HCT116 (cell line): ENCODE results near the gene TLE3. TPM values are rescaled to one million over a fixed set of nuclear protein-coding genes. Genes with fewer than 3 reads are reported as not detected.

Experiments used
- ATAC-seq: fragments of 200-7000 bp; cut with Tn5 transposase; 2 replicates; pipeline ENCODE4 v1.9.1; 2020; ENCODE audit warnings: mild to moderate bottlenecking, moderate library complexity
- BruUV-seq: library from RNA; stranded (reverse); fragments of 400-500 nt; replicated peaks from 2 replicates; lab custom pipeline; 2021; lab: Mats Ljungman, UMichigan
- CTCF ChIA-PET: fragments of 300-600 bp; sonication (Branson Sonifier 250); formaldehyde crosslinking; loops from one replicate; lab custom pipeline; 2021; ENCODE audit warnings: antibody characterized with exemption; lab: Charles Lee
- POLR2A ChIA-PET: fragments of 300-600, 350-600 bp; sonication (Branson Sonifier 250); formaldehyde crosslinking; loops from one replicate; lab custom pipeline; 2021; ENCODE audit warnings: antibody characterized with exemption; lab: Charles Lee
- RAD21 ChIA-PET, 2 experiments: fragments of 300-600 bp; sonication (Branson Sonifier 250); formaldehyde crosslinking; loops; one replicate each; lab custom pipeline; 2023; ENCODE audit warnings: low total read pairs in 2 of 2; ENCODE audit not compliant: uncharacterized antibody in 2 of 2, unreplicated experiment in 2 of 2, low non-redundant PET in 1 of 2; lab: Charles Lee
- DNase-seq: peaks from one replicate; pipeline ENCODE4 v3.0.0-alpha.2; 2010; ENCODE audit warnings: low read depth, low spot score
- H2AFZ ChIP-seq: fragments of 200-600 bp; shearing (Covaris generic), sonication (generic); 2 replicates; pipeline ENCODE4 v1.6.1; 2017; ENCODE audit warnings: low read depth, mixed run types, mixed read lengths, antibody characterized with exemption, low read length; ENCODE audit not compliant: poor library complexity, severe bottlenecking
- H3K27ac ChIP-seq: 2 replicates; pipeline ENCODE4 v1.5.1; 2012; ENCODE audit warnings: low read depth, low read length
- H3K27me3 ChIP-seq: fragments of 200-600 bp; sonication (generic); 2 replicates; pipeline ENCODE4 v1.6.1; 2016; ENCODE audit warnings: mixed run types, low read length, mixed read lengths; ENCODE audit not compliant: insufficient read depth
- H3K36me3 ChIP-seq, 2 experiments: fragments of 200-500 bp in 1 of 2; fragments of 200-600 bp in 1 of 2; sonication (Bioruptor generic) in 1 of 2; sonication (generic) in 1 of 2; 2 replicates each; pipeline versions ENCODE4 v1.5.1 to v1.6.1; 2014 to 2016; ENCODE audit warnings: low read length in 2 of 2, inconsistent platforms in 1 of 2, mixed read lengths in 1 of 2, mixed run types in 1 of 2; ENCODE audit not compliant: insufficient read depth in 2 of 2, control insufficient read depth in 1 of 2
- H3K4me1 ChIP-seq, 2 experiments: fragments of 200-600 bp in 1 of 2; sonication (generic) in 1 of 2; 2 replicates each; pipeline versions ENCODE4 v1.5.1 to v1.6.1; 2012 to 2017; ENCODE audit warnings: low read length in 2 of 2, inconsistent platforms in 1 of 2, mild to moderate bottlenecking in 1 of 2, mixed read lengths in 1 of 2, mixed run types in 1 of 2, moderate library complexity in 1 of 2; ENCODE audit not compliant: insufficient read depth in 2 of 2, control insufficient read depth in 1 of 2
- H3K4me2 ChIP-seq: fragments of 200-600 bp; sonication (generic); 2 replicates; pipeline ENCODE4 v1.6.1; 2017; ENCODE audit warnings: mixed run types, low read length, mixed read lengths
- H3K4me3 ChIP-seq, 2 experiments: fragments of 200-600 bp in 1 of 2; sonication (generic) in 1 of 2; replicated peaks in 1 of 2; 2 replicates each; pipeline ENCODE4 v1.5.1; 2011 to 2016; ENCODE audit warnings: low read length in 2 of 2, control low read depth in 1 of 2, low read depth in 1 of 2, mild to moderate bottlenecking in 1 of 2, mixed read lengths in 1 of 2, mixed run types in 1 of 2
- H3K79me2 ChIP-seq: fragments of 200-600 bp; sonication (generic); 2 replicates; pipeline ENCODE4 v1.6.1; 2017; ENCODE audit warnings: mild to moderate bottlenecking, mixed run types, low read length, moderate library complexity, mixed read lengths; ENCODE audit not compliant: insufficient read depth
- H3K9ac ChIP-seq: fragments of 200-600 bp; sonication (generic); 2 replicates; pipeline ENCODE4 v1.6.1; 2016; ENCODE audit warnings: low read length, mixed read lengths
- H3K9me2 ChIP-seq: fragments of 200-600 bp; sonication (generic), shearing (Covaris generic); 2 replicates; pipeline ENCODE4 v1.6.1; 2017; ENCODE audit warnings: mixed run types, mild to moderate bottlenecking, moderate library complexity; ENCODE audit not compliant: insufficient read depth
- H3K9me3 ChIP-seq, 2 experiments: fragments of 200-500 bp in 1 of 2; fragments of 200-600 bp in 1 of 2; sonication (Bioruptor generic) in 1 of 2; sonication (generic) in 1 of 2; 2 replicates each; pipeline ENCODE4 v1.6.1; 2014 to 2017; ENCODE audit warnings: low read length in 2 of 2, mixed read lengths in 2 of 2, inconsistent platforms in 1 of 2, low read depth in 1 of 2, mild to moderate bottlenecking in 1 of 2, mixed run types in 1 of 2, moderate library complexity in 1 of 2; ENCODE audit not compliant: control insufficient read depth in 1 of 2, insufficient read depth in 1 of 2
- H4K20me1 ChIP-seq: fragments of 200-600 bp; sonication (generic), shearing (Covaris generic); 2 replicates; pipeline ENCODE4 v1.6.1; 2017; ENCODE audit warnings: mixed run types, mild to moderate bottlenecking, moderate library complexity; ENCODE audit not compliant: insufficient read depth
- CBX3 ChIP-seq: IDR thresholded peaks from 2 replicates; pipeline ENCODE4 v1.6.1; 2012; ENCODE audit warnings: low read depth
- CEBPB ChIP-seq: IDR thresholded peaks from 2 replicates; pipeline ENCODE4 v1.6.1; 2012; ENCODE audit warnings: low read depth
- EZH2 ChIP-seq: fragments of 200-600 bp; sonication (generic); IDR thresholded peaks from 2 replicates; pipeline ENCODE4 v1.6.1; 2017; ENCODE audit warnings: antibody characterized with exemption, mixed run types
- EZH2phosphoT487 ChIP-seq: fragments of 200-600 bp; IDR thresholded peaks from 2 replicates; pipeline ENCODE4 v1.6.1; 2018; ENCODE audit warnings: antibody characterized with exemption, borderline replicate concordance
- FOSL1 ChIP-seq: IDR thresholded peaks from 2 replicates; pipeline ENCODE4 v1.6.1; 2012; ENCODE audit warnings: low read depth
- POLR2AphosphoS5 ChIP-seq: IDR thresholded peaks from 2 replicates; pipeline ENCODE4 v1.6.1; 2011; ENCODE audit warnings: mild to moderate bottlenecking, low read depth, low read length, moderate library complexity
- SIN3A ChIP-seq: IDR thresholded peaks from 2 replicates; pipeline ENCODE4 v1.6.1; 2012; ENCODE audit warnings: low read depth
- SP1 ChIP-seq: IDR thresholded peaks from 2 replicates; pipeline ENCODE4 v1.6.1; 2012; ENCODE audit warnings: low read depth
- SRF ChIP-seq: IDR thresholded peaks from 2 replicates; pipeline ENCODE4 v1.6.1; 2012; ENCODE audit warnings: low read depth
- TCF7L2 ChIP-seq: IDR thresholded peaks from 2 replicates; pipeline ENCODE4 v1.7.0; 2011; ENCODE audit warnings: borderline replicate concordance, inconsistent platforms; ENCODE audit not compliant: insufficient read depth, insufficient read length; ENCODE audit errors: extremely low read depth
- YY1 ChIP-seq: IDR thresholded peaks from 2 replicates; pipeline ENCODE4 v1.6.1; 2011; ENCODE audit warnings: low read length, low read depth, moderate library complexity, mild to moderate bottlenecking; ENCODE audit not compliant: insufficient replicate concordance; ENCODE audit errors: extremely low read depth
- ZNF274 ChIP-seq: fragments of 200-500 bp; sonication (Bioruptor generic); IDR thresholded peaks from 2 replicates; pipeline ENCODE4 v1.6.1; 2014; ENCODE audit warnings: mild to moderate bottlenecking, low read depth, low read length, inconsistent platforms
- intact Hi-C: fragments of 100-400 bp; cut with micrococcal nuclease; formaldehyde crosslinking; loops from 2 replicates; pipeline ENCODE4 v1.10.0; 2022
- total RNA-seq: library from RNA; stranded (reverse); gene quantifications from one replicate; pipeline ENCODE4 v1.2.1, GENCODE V29; 2021; ENCODE audit not compliant: unreplicated experiment
- TF ChIP-seq, protein P1 (sequence below): IDR thresholded peaks from 2 replicates; pipeline ENCODE4 v1.6.1; 2011; ENCODE audit warnings: mild to moderate bottlenecking, low read length, moderate library complexity; ENCODE audit not compliant: insufficient replicate concordance; ENCODE audit errors: extremely low read depth
- TF ChIP-seq, protein P2 (sequence below): IDR thresholded peaks from 2 replicates; pipeline ENCODE4 v1.6.1; 2012

TLE3 gene
- total RNA-seq, 1 experiment from 2014 or later: 53.9 TPM

DNA sequence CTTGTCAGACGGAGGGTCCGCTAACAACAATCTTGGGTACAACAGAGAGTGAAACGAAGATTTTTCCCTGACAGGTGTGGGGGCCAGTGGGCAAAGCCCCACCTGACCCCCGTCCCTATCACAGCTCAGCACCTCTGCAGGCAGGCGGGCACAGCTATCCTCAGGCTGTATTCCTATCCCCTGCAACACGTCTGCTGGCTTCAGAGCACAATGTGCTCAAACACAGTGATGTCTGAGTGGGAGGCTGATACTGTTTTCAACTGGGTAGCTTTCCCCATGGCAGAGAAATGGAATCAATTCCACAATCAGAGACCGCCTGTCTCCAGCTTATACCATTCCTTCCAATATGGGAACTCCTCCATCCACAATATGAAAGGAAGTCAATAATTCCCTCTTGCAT lies 28.0 kb downstream of the TLE3 start:
- H3K27ac ChIP-seq: no peak overlapping the region
- H4K20me1 ChIP-seq: no peaks in the 10 kb centered on the region
- ATAC-seq (no peak), DNase-seq (no peak)
- BruUV-seq: no TSS peak
- no peak overlapping the region for H3K4me3 ChIP-seq
- no peaks in the 10 kb centered on the region for H3K9me2 ChIP-seq
- ChIA-PET CTCF (no interaction called here), POLR2A (no interaction called here), RAD21 (no interaction called here)
- intact Hi-C loops: no loop called here
- no peak overlapping the region for H2AFZ ChIP-seq
- no peaks in the 10 kb centered on the region for H3K9me3 ChIP-seq
- H3K4me2 ChIP-seq: no peak overlapping the region
- TF ChIP-seq, protein P1, sequence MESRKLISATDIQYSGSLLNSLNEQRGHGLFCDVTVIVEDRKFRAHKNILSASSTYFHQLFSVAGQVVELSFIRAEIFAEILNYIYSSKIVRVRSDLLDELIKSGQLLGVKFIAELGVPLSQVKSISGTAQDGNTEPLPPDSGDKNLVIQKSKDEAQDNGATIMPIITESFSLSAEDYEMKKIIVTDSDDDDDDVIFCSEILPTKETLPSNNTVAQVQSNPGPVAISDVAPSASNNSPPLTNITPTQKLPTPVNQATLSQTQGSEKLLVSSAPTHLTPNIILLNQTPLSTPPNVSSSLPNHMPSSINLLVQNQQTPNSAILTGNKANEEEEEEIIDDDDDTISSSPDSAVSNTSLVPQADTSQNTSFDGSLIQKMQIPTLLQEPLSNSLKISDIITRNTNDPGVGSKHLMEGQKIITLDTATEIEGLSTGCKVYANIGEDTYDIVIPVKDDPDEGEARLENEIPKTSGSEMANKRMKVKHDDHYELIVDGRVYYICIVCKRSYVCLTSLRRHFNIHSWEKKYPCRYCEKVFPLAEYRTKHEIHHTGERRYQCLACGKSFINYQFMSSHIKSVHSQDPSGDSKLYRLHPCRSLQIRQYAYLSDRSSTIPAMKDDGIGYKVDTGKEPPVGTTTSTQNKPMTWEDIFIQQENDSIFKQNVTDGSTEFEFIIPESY: no peak
- TF ChIP-seq CEBPB: no peak
- TF ChIP-seq, protein P2, sequence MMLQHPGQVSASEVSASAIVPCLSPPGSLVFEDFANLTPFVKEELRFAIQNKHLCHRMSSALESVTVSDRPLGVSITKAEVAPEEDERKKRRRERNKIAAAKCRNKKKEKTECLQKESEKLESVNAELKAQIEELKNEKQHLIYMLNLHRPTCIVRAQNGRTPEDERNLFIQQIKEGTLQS: no peak
- H3K79me2 ChIP-seq: 0 out of 2 replicates have a peak, but pooled peaks cover 4% of the 10 kb centered on the region
- peaks cover 44 to 50% of the 10 kb centered on the region in 2 experiments; a peak in 3 of 4 replicates for H3K36me3 ChIP-seq
- H3K9ac ChIP-seq: no peak overlapping the region
- H3K27me3 ChIP-seq: no peaks in the 10 kb centered on the region
- no peaks in the 10 kb centered on the region for H3K4me1 ChIP-seq

DNA sequence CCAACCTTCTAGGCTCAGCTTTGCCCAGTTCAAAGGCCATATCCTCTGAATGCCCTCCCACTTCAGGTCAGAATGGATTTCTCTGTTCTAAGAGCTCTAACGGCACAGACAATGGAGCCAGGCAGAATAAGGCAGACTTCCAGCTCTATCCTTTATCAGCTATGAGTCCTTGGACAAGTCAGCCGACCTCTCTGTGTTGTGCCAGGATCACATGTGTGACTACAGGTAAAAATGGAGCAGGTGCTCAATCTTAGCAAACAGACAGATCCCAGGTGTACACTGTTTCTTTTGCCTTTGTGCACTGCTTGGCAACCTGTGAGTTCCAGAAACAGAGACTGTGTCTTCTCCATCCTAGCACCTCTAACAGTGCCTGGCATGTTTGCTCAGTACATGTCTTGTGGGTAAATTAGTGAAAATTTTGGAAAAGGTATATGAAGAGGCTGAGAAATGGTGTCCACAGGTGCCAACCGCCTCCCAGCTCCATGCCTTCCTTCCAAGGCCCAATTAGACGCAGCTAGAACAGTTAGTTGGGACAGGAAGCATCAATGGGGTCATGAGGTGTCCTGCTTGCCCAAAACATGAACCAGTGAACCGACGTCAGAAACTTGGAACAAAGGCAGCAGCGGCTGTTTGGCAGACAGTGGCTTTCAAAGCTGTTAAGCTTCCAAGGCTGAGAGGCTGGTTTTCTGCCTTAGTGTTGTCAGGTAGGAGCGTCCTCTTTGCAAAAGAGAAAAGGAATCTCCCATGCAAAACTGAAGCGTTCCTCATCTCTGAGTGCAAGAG lies 28.7 kb downstream of the TLE3 start:
- ChIA-PET POLR2A (no interaction called here), CTCF (no interaction called here), RAD21 (no interaction called here)
- Histone ChIP-seq H3K27me3 (no peaks in the 10 kb centered on the region), H3K4me2 (no peak overlapping the region), H3K9me3 (no peaks in the 10 kb centered on the region), H3K36me3 (peaks cover 41 to 50% of the 10 kb centered on the region in 2 experiments; a peak in 3 of 4 replicates), H3K4me3 (no peak overlapping the region), H3K27ac (no peak overlapping the region), H3K9me2 (no peaks in the 10 kb centered on the region), H2AFZ (no peak overlapping the region), H3K9ac (no peak overlapping the region), H4K20me1 (no peaks in the 10 kb centered on the region), H3K79me2 (0 out of 2 replicates have a peak, but pooled peaks cover 4% of the 10 kb centered on the region), H3K4me1 (no peaks in the 10 kb centered on the region)
- ATAC-seq (no peak), DNase-seq (no peak)
- intact Hi-C loops: no loop called here
- BruUV-seq: no TSS peak
- TF ChIP-seq, protein P1: no peak
- TF ChIP-seq SIN3A (no peak), TCF7L2 (no peak), FOSL1 (no peak), EZH2phosphoT487 (no peak), SRF (no peak), CEBPB (no peak), YY1 (no peak), CBX3 (no peak), ZNF274 (no peak), EZH2 (no peak), POLR2AphosphoS5 (no peak), SP1 (no peak)
- TF ChIP-seq, protein P2: no peak
